GM18870 (cell line): ENCODE measurements around the gene TMA7B.

Experiments used
- ATAC-seq: cut with Tn5 transposase; IDR thresholded peaks from one replicate; pipeline ENCODE4 v1.9.1; 2021; ENCODE audit warnings: moderate library complexity; ENCODE audit not compliant: unreplicated experiment

The TMA7B gene

GRCh38 chr22:39959640-39960447, at the start of gene TMA7B:
TMA7B (plus strand) TSS chr22:39960397; CDS start chr22:39964375, 3,978 bp downstream.
- no peak for ATAC-seq

GRCh38 chr22:39910876-39911613, 49.2 kb upstream of the TMA7B start:
- no peak for ATAC-seq

GRCh38 chr22:39913321-39913720, 46.9 kb upstream of the TMA7B start:
- no peak for ATAC-seq

- ATAC-seq, result no peak
Observed at GRCh38 chr22:39913886-39914285, 46.3 kb upstream of the TMA7B start.

GRCh38 chr22:39914584-39914983, 45.6 kb upstream of the TMA7B start:
- ATAC-seq, result no peak

GRCh38 chr22:39915295-39915726, 44.9 kb upstream of the TMA7B start:
- ATAC-seq, result no peak

- ATAC-seq, result no peak
Observed at GRCh38 chr22:39916496-39916895, 43.7 kb upstream of the TMA7B start.

- no peak for ATAC-seq
Observed at GRCh38 chr22:39917197-39917643, 43.0 kb upstream of the TMA7B start.

GRCh38 chr22:39917776-39918495, 42.3 kb upstream of the TMA7B start:
- no peak for ATAC-seq

GRCh38 chr22:39920134-39920743, 40.0 kb upstream of the TMA7B start:
- no peak for ATAC-seq

GRCh38 chr22:39923696-39924095, 36.5 kb upstream of the TMA7B start:
- ATAC-seq, result no peak

- ATAC-seq, result no peak
Observed at GRCh38 chr22:39924286-39924685, 35.9 kb upstream of the TMA7B start.

- no peak for ATAC-seq
Observed at GRCh38 chr22:39925273-39925672, 34.9 kb upstream of the TMA7B start.

GRCh38 chr22:39925909-39926679, 34.1 kb upstream of the TMA7B start:
- ATAC-seq, result no peak

- no peak for ATAC-seq
Observed at GRCh38 chr22:39926753-39927152, 33.4 kb upstream of the TMA7B start.

- no peak for ATAC-seq
Observed at GRCh38 chr22:39927544-39927943, 32.7 kb upstream of the TMA7B start.

GRCh38 chr22:39928536-39929520, 31.4 kb upstream of the TMA7B start:
- no peak for ATAC-seq

GRCh38 chr22:39931251-39931650, 28.9 kb upstream of the TMA7B start:
- no peak for ATAC-seq

GRCh38 chr22:39932166-39932565, 28.0 kb upstream of the TMA7B start:
- ATAC-seq, result no peak
